Measurements from ENCODE around the gene MRPS22.

GRCh38 chr3:139318826-139319225 is 25.0 kb upstream of the MRPS22 start:
- TF ChIP-seq, protein P1, sequence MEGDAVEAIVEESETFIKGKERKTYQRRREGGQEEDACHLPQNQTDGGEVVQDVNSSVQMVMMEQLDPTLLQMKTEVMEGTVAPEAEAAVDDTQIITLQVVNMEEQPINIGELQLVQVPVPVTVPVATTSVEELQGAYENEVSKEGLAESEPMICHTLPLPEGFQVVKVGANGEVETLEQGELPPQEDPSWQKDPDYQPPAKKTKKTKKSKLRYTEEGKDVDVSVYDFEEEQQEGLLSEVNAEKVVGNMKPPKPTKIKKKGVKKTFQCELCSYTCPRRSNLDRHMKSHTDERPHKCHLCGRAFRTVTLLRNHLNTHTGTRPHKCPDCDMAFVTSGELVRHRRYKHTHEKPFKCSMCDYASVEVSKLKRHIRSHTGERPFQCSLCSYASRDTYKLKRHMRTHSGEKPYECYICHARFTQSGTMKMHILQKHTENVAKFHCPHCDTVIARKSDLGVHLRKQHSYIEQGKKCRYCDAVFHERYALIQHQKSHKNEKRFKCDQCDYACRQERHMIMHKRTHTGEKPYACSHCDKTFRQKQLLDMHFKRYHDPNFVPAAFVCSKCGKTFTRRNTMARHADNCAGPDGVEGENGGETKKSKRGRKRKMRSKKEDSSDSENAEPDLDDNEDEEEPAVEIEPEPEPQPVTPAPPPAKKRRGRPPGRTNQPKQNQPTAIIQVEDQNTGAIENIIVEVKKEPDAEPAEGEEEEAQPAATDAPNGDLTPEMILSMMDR (conservative IDR thresholded peaks at IDR 0.05), result no peak
- TF ChIP-seq ZFX (IDR thresholded peaks at IDR 0.05), result no peak
